NCI-H146 treated with DMSO at 0.1 percent for 48 hours (cell line): ENCODE data around the gene RTBDN.
A peak's percentile ranks its signal among the peaks of the same experiment; 100 is the strongest.
"Not testable (repeated sequence)": the region's sequence is repeated elsewhere in the genome, so short reads cannot be mapped to it uniquely, and the experiment has no call there.

Source experiments
- DNase-seq: peaks from one replicate; lab custom pipeline; 2025; ENCODE audit not compliant: unreplicated experiment; lab: John Stamatoyannopoulos, UW

The RTBDN gene

GRCh38 chr19:12825254-12826131, 8.9 kb downstream of the RTBDN start:
- DNase-seq, result peak; percentile 60

GRCh38 chr19:12821761-12822160, 12.6 kb downstream of the RTBDN start:
- no peak for DNase-seq

GRCh38 chr19:12817810-12818209, 16.6 kb downstream of the RTBDN start:
- DNase-seq, result not testable (repeated sequence)

- DNase-seq, result not testable (repeated sequence)
These were observed 17.2 kb downstream of the RTBDN start for GRCh38 chr19:12817188-12817587.

- no peak for DNase-seq
These were observed 19.3 kb downstream of the RTBDN start for GRCh38 chr19:12815088-12815487.

- DNase-seq, result peak; percentile 87
These were observed 27.9 kb downstream of the RTBDN start, which contains the start of gene RNASEH2A for GRCh38 chr19:12806242-12807081. RNASEH2A (plus strand) TSS chr19:12806584; CDS start chr19:12806674, 90 bp downstream.

GRCh38 chr19:12804051-12804450, 30.3 kb downstream of the RTBDN start:
- DNase-seq, result no peak

- no peak for DNase-seq
These were observed 31.9 kb downstream of the RTBDN start for GRCh38 chr19:12802267-12803106.

- peak; percentile 90 for DNase-seq
These were observed 32.7 kb downstream of the RTBDN start, which contains the start of the genes PRDX2 and THSD8 for GRCh38 chr19:12801466-12802266. PRDX2 (minus strand) TSS chr19:12801800; CDS start chr19:12801261, 539 bp downstream. THSD8 (plus strand) TSS chr19:12802069; CDS start chr19:12802072, 3 bp downstream.

- DNase-seq, result no peak
These were observed 33.4 kb downstream of the RTBDN start for GRCh38 chr19:12800923-12801465.

- DNase-seq, result no peak
These were observed 34.0 kb downstream of the RTBDN start for GRCh38 chr19:12800466-12800770.

GRCh38 chr19:12799742-12800465, 34.5 kb downstream of the RTBDN start:
- no peak for DNase-seq

- not testable (repeated sequence) for DNase-seq
These were observed 36.8 kb downstream of the RTBDN start for GRCh38 chr19:12797607-12798006.

GRCh38 chr19:12797141-12797587, 37.2 kb downstream of the RTBDN start:
- DNase-seq, result no peak

GRCh38 chr19:12796146-12797071, 38.0 kb downstream of the RTBDN start:
- peak; percentile 82 for DNase-seq

GRCh38 chr19:12794971-12795381, 39.4 kb downstream of the RTBDN start:
- no peak for DNase-seq

- no peak for DNase-seq
These were observed 40.0 kb downstream of the RTBDN start for GRCh38 chr19:12794196-12794941.
